ENCODE measurements around the gene TSHR. TPM values are rescaled to one million over a fixed set of nuclear protein-coding genes. Genes with fewer than 3 reads are reported as not detected.
"Not testable (repeated sequence)": the region's sequence is repeated elsewhere in the genome, so short reads cannot be mapped to it uniquely, and the experiment has no call there.

The TSHR gene
- total RNA-seq, 1 donor from 2014 or later, result not detected

DNA sequence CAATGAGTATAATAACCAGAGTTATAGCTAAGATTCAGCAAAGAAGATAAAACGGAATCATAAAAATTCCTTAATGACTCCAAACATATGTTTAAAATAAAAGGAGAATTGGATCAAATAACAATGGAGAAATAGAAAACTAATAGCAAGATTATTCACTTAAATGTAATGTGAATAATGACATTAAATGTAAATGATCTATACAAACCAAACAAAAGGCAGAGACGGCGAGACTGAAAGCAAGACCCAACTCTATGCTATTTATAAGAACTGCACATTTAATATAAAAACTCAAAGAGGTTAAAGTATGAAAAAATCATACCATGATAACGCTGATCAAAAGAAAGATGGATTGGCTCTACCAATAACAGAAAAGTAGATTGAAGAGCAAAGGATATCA, 3.9 kb upstream of the TSHR start:
- Mint-ChIP-seq H3K4me3 (no peak overlapping the region), H3K27ac (no peak overlapping the region)

DNA sequence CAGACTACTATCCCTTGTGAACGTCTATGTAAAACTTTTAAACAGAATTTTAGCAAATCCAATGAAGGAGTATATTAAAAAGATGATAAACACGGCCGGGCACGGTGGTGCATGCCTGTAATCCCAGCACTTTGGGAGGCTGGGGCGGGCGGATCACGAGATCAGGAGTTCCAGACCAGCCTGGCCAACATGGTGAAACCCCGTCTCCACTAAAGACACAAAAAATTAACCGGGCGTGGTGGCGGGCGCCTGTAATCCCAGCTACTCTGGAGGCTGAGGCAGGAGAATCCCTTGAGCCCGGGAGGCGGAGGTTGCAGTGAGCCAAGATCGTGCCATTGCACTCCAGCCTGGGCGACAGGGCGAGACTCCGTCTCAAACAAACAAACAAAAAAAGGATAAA, 2.2 kb upstream of the TSHR start:
- not testable (repeated sequence) for H3F3A ChIP-seq (ENCODE audit: low read depth); H3K4me2 ChIP-seq; H3K4me3 ChIP-seq; H3K9ac ChIP-seq; H3K79me2 ChIP-seq (ENCODE audit: low read depth); H3K27ac Mint-ChIP-seq; H3K9me3 Mint-ChIP-seq; DNase-seq (ENCODE audit: low spot score); H3K27me3 Mint-ChIP-seq (ENCODE audit: insufficient read depth, low read depth); H2AFZ ChIP-seq (replicated peaks); H3K4me1 ChIP-seq; H3K9me3 ChIP-seq (ENCODE audit: low read depth); H3K36me3 ChIP-seq; H4K20me1 ChIP-seq (ENCODE audit: low read depth); H3K27ac ChIP-seq; H3K4me3 Mint-ChIP-seq; H3K36me3 Mint-ChIP-seq; H3K4me1 Mint-ChIP-seq
- H3K27me3 ChIP-seq, result peaks cover 34% of the 10 kb centered on the region

More for the DNA sequence above, 3.9 kb upstream of the TSHR start:
- no peak overlapping the region for H3K9ac ChIP-seq
- H3K79me2 ChIP-seq (ENCODE audit: low read depth), result no peaks in the 10 kb centered on the region
- H3K36me3 ChIP-seq, result no peaks in the 10 kb centered on the region
- no peak overlapping the region for H3K4me3 ChIP-seq
- Mint-ChIP-seq H3K4me1 (no peaks in the 10 kb centered on the region), H3K9me3 (no peaks in the 10 kb centered on the region), H3K36me3 (no peaks in the 10 kb centered on the region), H3K27me3 (ENCODE audit: insufficient read depth, low read depth) (peaks cover 2% of the 10 kb centered on the region)
- TF ChIP-seq EZH2phosphoT487 (IDR thresholded peaks at IDR 0.05) (no peak), EZH2 (IDR thresholded peaks at IDR 0.05) (no peak)
- TF ChIP-seq, protein P1, sequence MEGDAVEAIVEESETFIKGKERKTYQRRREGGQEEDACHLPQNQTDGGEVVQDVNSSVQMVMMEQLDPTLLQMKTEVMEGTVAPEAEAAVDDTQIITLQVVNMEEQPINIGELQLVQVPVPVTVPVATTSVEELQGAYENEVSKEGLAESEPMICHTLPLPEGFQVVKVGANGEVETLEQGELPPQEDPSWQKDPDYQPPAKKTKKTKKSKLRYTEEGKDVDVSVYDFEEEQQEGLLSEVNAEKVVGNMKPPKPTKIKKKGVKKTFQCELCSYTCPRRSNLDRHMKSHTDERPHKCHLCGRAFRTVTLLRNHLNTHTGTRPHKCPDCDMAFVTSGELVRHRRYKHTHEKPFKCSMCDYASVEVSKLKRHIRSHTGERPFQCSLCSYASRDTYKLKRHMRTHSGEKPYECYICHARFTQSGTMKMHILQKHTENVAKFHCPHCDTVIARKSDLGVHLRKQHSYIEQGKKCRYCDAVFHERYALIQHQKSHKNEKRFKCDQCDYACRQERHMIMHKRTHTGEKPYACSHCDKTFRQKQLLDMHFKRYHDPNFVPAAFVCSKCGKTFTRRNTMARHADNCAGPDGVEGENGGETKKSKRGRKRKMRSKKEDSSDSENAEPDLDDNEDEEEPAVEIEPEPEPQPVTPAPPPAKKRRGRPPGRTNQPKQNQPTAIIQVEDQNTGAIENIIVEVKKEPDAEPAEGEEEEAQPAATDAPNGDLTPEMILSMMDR (IDR thresholded peaks at IDR 0.05), result no peak
- H3K4me2 ChIP-seq, result no peak overlapping the region
- H3K4me1 ChIP-seq, result no peaks in the 10 kb centered on the region
- no peak overlapping the region for H3K27ac ChIP-seq
- H3F3A ChIP-seq (ENCODE audit: low read depth), result no peaks in the 10 kb centered on the region
- DNase-seq (ENCODE audit: low spot score), result no peak
- peaks cover 17% of the 10 kb centered on the region for H3K27me3 ChIP-seq
- H3K9me3 ChIP-seq (ENCODE audit: low read depth), result no peaks in the 10 kb centered on the region
- H4K20me1 ChIP-seq (ENCODE audit: low read depth), result no peaks in the 10 kb centered on the region
- no peak overlapping the region for H2AFZ ChIP-seq (replicated peaks)

DNA sequence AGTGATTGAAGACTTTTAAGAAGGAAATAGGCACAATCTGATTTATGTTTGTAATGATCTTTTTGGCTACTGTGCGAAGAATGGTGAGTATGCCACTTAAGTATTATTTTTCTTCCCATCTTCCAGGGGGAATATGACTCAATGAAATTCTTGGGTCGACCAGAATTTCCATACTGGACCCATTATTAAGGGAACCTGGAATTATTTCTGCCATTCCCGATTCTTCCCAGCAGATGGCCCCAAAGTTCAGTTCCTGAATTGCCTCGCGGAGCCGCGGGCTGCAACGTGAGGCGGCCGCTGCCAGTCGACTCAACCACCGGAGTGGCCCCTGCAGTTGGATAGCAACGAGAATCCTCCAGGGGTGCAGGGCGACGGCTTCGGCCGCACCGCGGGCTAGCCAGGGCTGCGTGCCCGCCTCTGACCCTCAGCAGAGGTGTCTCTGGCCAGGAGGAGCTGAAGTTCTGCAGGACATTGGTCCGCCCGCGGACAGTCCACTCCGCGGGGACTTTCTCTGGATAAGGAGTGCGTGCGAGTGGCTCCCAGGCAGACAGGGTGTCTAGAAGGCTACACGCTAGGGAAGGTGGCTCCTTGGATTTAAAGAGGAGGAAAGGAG, 628 bp upstream of the TSHR start:
- TF ChIP-seq, protein P1 (IDR thresholded peaks at IDR 0.05), result peak; percentile 86
- peak; percentile 38 for TF ChIP-seq EZH2 (IDR thresholded peaks at IDR 0.05)
- no peak for TF ChIP-seq EZH2phosphoT487 (IDR thresholded peaks at IDR 0.05)
- no peaks in the 10 kb centered on the region for H3K36me3 Mint-ChIP-seq
- peak overlapping the region; percentile 86 for H3K4me3 Mint-ChIP-seq
- H4K20me1 ChIP-seq (ENCODE audit: low read depth), result no peaks in the 10 kb centered on the region
- no peaks in the 10 kb centered on the region for H3K9me3 ChIP-seq (ENCODE audit: low read depth)
- no peak overlapping the region for H3K9ac ChIP-seq
- DNase-seq (ENCODE audit: low spot score), result peak; percentile 91
- H3K36me3 ChIP-seq, result no peaks in the 10 kb centered on the region
- H3K27me3 Mint-ChIP-seq (ENCODE audit: insufficient read depth, low read depth), result peaks cover 4% of the 10 kb centered on the region
- H3K27ac Mint-ChIP-seq, result no peak overlapping the region
- peak overlapping the region; percentile 80 for H2AFZ ChIP-seq (replicated peaks)
- no peak overlapping the region for H3K27ac ChIP-seq
- no peaks in the 10 kb centered on the region for H3K9me3 Mint-ChIP-seq
- peak overlapping the region; percentile 56 for H3K4me3 ChIP-seq
- H3K79me2 ChIP-seq (ENCODE audit: low read depth), result no peaks in the 10 kb centered on the region
- peaks cover 4% of the 10 kb centered on the region for H3K4me1 Mint-ChIP-seq
- H3K4me2 ChIP-seq, result peak overlapping the region; percentile 94
- no peaks in the 10 kb centered on the region for H3F3A ChIP-seq (ENCODE audit: low read depth)
- H3K4me1 ChIP-seq, result no peaks in the 10 kb centered on the region
- H3K27me3 ChIP-seq, result peaks cover 41% of the 10 kb centered on the region

DNA sequence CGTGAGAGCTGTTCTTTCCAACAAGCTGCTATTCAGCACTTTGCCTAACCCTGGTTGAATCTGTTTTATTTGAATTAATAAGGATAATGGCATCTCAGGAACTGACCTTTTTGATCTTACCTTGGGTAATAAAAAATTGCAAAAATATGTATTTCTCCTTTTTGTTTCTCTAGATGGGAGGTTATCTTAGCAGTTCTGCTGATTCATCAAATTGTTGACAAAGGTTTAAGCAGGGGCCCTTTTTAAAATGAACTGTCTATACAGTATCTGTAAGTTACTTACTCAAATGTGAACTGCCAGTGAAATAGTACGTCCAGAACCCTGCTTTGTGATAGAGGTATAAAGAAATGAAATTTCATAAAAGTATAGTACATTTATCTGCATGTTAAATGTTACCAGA, 681 bp downstream of the TSHR start:
- Histone ChIP-seq H4K20me1 (ENCODE audit: low read depth) (no peaks in the 10 kb centered on the region), H3F3A (ENCODE audit: low read depth) (no peaks in the 10 kb centered on the region), H3K9me3 (ENCODE audit: low read depth) (no peaks in the 10 kb centered on the region), H3K9ac (no peak overlapping the region), H2AFZ (replicated peaks) (no peak overlapping the region), H3K36me3 (no peaks in the 10 kb centered on the region), H3K4me2 (no peak overlapping the region), H3K79me2 (ENCODE audit: low read depth) (no peaks in the 10 kb centered on the region), H3K27me3 (peaks cover 41% of the 10 kb centered on the region), H3K4me3 (no peak overlapping the region), H3K27ac (no peak overlapping the region), H3K4me1 (no peaks in the 10 kb centered on the region)
- no peak for TF ChIP-seq EZH2phosphoT487 (IDR thresholded peaks at IDR 0.05)
- peak; percentile 20 for TF ChIP-seq EZH2 (IDR thresholded peaks at IDR 0.05)
- H3K27me3 Mint-ChIP-seq (ENCODE audit: insufficient read depth, low read depth), result peaks cover 4% of the 10 kb centered on the region
- DNase-seq (ENCODE audit: low spot score), result no peak
- peaks cover 4% of the 10 kb centered on the region for H3K4me1 Mint-ChIP-seq
- H3K27ac Mint-ChIP-seq, result no peak overlapping the region
- no peaks in the 10 kb centered on the region for H3K36me3 Mint-ChIP-seq
- H3K9me3 Mint-ChIP-seq, result no peaks in the 10 kb centered on the region
- H3K4me3 Mint-ChIP-seq, result peak overlapping the region; percentile 86
